T-cell (primary cell): ENCODE measurements around the gene CFAP74. TPM values are rescaled to one million over a fixed set of nuclear protein-coding genes. Genes with fewer than 3 reads are reported as not detected.

Experiments
- ATAC-seq, 4 experiments: fragments of 200-7000 bp in 3 of 4; fragments of 150-1000 bp in 1 of 4; cut with Tn5 transposase; replicated peaks in 1 of 4; 1 replicate in 3 of 4; 2 replicates in 1 of 4; pipeline ENCODE4 v1.10.0; 2021; ENCODE audit warnings: moderate library complexity in 3 of 4, mild to moderate bottlenecking in 2 of 4, moderate number of reproducible peaks in 1 of 4
- CTCF ChIA-PET, 2 donors: fragments of 300-600 bp; sonication (Branson Sonifier 250); formaldehyde crosslinking; loops; one replicate each; lab custom pipeline; 2022; ENCODE audit warnings: antibody characterized with exemption in 2 of 2; lab: Charles Lee
- POLR2A ChIA-PET, 2 donors: fragments of 300-600 bp; sonication (Branson Sonifier 250); formaldehyde crosslinking; loops; one replicate each; lab custom pipeline; 2022; ENCODE audit warnings: antibody characterized with exemption in 2 of 2; lab: Charles Lee
- DNase-seq, 35 experiments: peaks; one replicate each; pipeline versions ENCODE4 v3.0.0 to v3.0.0-alpha.2; 2013 to 2023
- H3K27ac ChIP-seq: one replicate; pipeline ENCODE4 v1.5.1; 2013; ENCODE audit warnings: low read length
- H3K27me3 ChIP-seq, 2 experiments: replicated peaks in 1 of 2; 1 replicate in 1 of 2; 2 replicates in 1 of 2; pipeline versions ENCODE4 v1.6.1 to v1.7.0; 2013; ENCODE audit warnings: low read length in 1 of 2, mixed read lengths in 1 of 2; ENCODE audit not compliant: control insufficient read depth in 2 of 2, insufficient read depth in 2 of 2; ENCODE audit errors: extremely low read depth in 1 of 2
- H3K36me3 ChIP-seq, 2 donors: 1 replicate in 1 of 2; 2 replicates in 1 of 2; pipeline versions ENCODE4 v1.6.1 to v1.7.0; 2013; ENCODE audit warnings: low read length in 1 of 2; ENCODE audit not compliant: control insufficient read depth in 2 of 2, insufficient read depth in 1 of 2; ENCODE audit errors: extremely low read depth in 1 of 2
- H3K4me1 ChIP-seq, 2 experiments: 1 replicate in 1 of 2; 2 replicates in 1 of 2; pipeline versions ENCODE4 v1.6.1 to v1.7.0; 2013; ENCODE audit warnings: low read length in 2 of 2, mixed read lengths in 1 of 2; ENCODE audit not compliant: insufficient read depth in 2 of 2, control insufficient read depth in 1 of 2; ENCODE audit errors: extremely low read depth in 1 of 2
- H3K4me3 ChIP-seq, 2 donors: 1 replicate in 1 of 2; 2 replicates in 1 of 2; pipeline versions ENCODE4 v1.5.1 to v1.7.0; 2013; ENCODE audit warnings: mild to moderate bottlenecking in 2 of 2, low read length in 1 of 2, moderate library complexity in 1 of 2; ENCODE audit not compliant: control insufficient read depth in 1 of 2; ENCODE audit errors: extremely low read depth in 1 of 2
- H3K9me3 ChIP-seq: 2 replicates; pipeline ENCODE4 v1.7.0; 2013
- H3K27ac Mint-ChIP-seq, 2 donors: one replicate each; pipeline ENCODE4 v1.8.0; 2020 to 2021; ENCODE audit warnings: mild to moderate bottlenecking in 2 of 2, mixed read lengths in 2 of 2
- H3K27me3 Mint-ChIP-seq, 2 donors: one replicate each; pipeline ENCODE4 v1.8.0; 2021 to 2022; ENCODE audit warnings: mixed read lengths in 2 of 2
- H3K36me3 Mint-ChIP-seq: one replicate; pipeline ENCODE4 v1.8.0; 2021; ENCODE audit warnings: mixed read lengths
- H3K4me1 Mint-ChIP-seq, 3 donors: one replicate each; pipeline ENCODE4 v1.8.0; 2020 to 2022; ENCODE audit warnings: mixed read lengths in 3 of 3, mild to moderate bottlenecking in 1 of 3
- H3K4me3 Mint-ChIP-seq, 3 donors: one replicate each; pipeline ENCODE4 v1.8.0; 2020 to 2022; ENCODE audit warnings: mild to moderate bottlenecking in 3 of 3, mixed read lengths in 3 of 3, moderate library complexity in 3 of 3
- H3K9me3 Mint-ChIP-seq, 3 donors: one replicate each; pipeline ENCODE4 v1.8.0; 2020 to 2022; ENCODE audit warnings: mixed read lengths in 3 of 3
- WGBS: methylation state at CpG from one replicate; pipeline ENCODE4 v1.1.5; 2013; ENCODE audit warnings: missing lambda C conversion rate; ENCODE audit not compliant: insufficient coverage; 5-methylcytosine and 5-hydroxymethylcytosine counted together
- total RNA-seq, 35 experiments: library from RNA in 6 of 35; stranded (reverse) in 6 of 35; fragments of 120-200 nt in 1 of 35; gene quantifications; one replicate each; pipeline versions ENCODE4 v1.2.1 to v1.2.4 and lab custom pipeline; 2013 to 2026

CFAP74 gene
- total RNA-seq, 5 donors from 2014 or later (not counting 1 experiment from before 2014, with no cell fraction given) = not detected

GRCh38 chr1:2033165-2033564 lies 29.6 kb upstream of the CFAP74 start:
- POLR2A ChIA-PET = no interaction called here
- no peak overlapping the region for H3K4me3 ChIP-seq
- Mint-ChIP-seq H3K9me3 (no peaks in the 10 kb centered on the region), H3K4me1 (no peaks in the 10 kb centered on the region), H3K27ac (no peak overlapping the region), H3K36me3 (no peaks in the 10 kb centered on the region), H3K27me3 (peaks cover 0 to 5% of the 10 kb centered on the region in 2 donors), H3K4me3 (no peak overlapping the region)
- H3K36me3 ChIP-seq = no peaks in the 10 kb centered on the region
- ATAC-seq (no peak), DNase-seq (no peak)
- CTCF ChIA-PET = no interaction called here
- no peaks in the 10 kb centered on the region for H3K4me1 ChIP-seq
- no peak overlapping the region for H3K27ac ChIP-seq
- WGBS = 86% methylated on average over 2 of the region's 13 CpGs
- H3K9me3 ChIP-seq = no peaks in the 10 kb centered on the region
- H3K27me3 ChIP-seq = peaks cover 0 to 52% of the 10 kb centered on the region in 2 experiments

DNA sequence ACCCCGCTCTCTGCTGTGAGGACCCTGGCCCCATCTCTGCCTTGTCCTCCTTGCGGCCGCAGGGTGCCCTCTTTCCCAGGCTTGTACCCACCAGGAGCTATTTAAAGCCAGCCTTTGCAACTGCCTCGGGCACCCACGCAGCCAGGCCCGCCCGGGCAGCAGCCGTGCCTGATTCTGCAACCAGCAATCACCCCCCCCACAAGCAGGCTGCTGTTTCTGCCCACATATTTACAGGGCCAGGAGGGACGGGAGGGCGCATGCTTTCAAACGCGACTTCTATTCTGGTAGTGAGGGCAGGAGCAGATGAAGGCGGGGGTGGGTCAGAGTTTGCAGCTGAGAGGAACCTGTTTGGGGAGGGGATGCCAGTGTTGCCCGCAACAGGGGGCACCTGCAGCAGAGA lies 29.2 kb upstream of the CFAP74 start:
- Mint-ChIP-seq H3K9me3 (no peaks in the 10 kb centered on the region), H3K4me1 (no peaks in the 10 kb centered on the region), H3K4me3 (no peak overlapping the region), H3K36me3 (no peaks in the 10 kb centered on the region), H3K27me3 (peaks cover 0 to 5% of the 10 kb centered on the region in 2 donors), H3K27ac (no peak overlapping the region)
- peaks cover 0 to 54% of the 10 kb centered on the region in 2 experiments for H3K27me3 ChIP-seq
- H3K9me3 ChIP-seq = no peaks in the 10 kb centered on the region
- no peaks in the 10 kb centered on the region for H3K36me3 ChIP-seq
- CTCF ChIA-PET = no interaction called here
- ATAC-seq (no peak), DNase-seq (no peak)
- POLR2A ChIA-PET = no interaction called here
- 73% methylated on average over 5 of the region's 14 CpGs for WGBS
- no peak overlapping the region for H3K4me3 ChIP-seq
- no peaks in the 10 kb centered on the region for H3K4me1 ChIP-seq
- H3K27ac ChIP-seq = no peak overlapping the region

DNA sequence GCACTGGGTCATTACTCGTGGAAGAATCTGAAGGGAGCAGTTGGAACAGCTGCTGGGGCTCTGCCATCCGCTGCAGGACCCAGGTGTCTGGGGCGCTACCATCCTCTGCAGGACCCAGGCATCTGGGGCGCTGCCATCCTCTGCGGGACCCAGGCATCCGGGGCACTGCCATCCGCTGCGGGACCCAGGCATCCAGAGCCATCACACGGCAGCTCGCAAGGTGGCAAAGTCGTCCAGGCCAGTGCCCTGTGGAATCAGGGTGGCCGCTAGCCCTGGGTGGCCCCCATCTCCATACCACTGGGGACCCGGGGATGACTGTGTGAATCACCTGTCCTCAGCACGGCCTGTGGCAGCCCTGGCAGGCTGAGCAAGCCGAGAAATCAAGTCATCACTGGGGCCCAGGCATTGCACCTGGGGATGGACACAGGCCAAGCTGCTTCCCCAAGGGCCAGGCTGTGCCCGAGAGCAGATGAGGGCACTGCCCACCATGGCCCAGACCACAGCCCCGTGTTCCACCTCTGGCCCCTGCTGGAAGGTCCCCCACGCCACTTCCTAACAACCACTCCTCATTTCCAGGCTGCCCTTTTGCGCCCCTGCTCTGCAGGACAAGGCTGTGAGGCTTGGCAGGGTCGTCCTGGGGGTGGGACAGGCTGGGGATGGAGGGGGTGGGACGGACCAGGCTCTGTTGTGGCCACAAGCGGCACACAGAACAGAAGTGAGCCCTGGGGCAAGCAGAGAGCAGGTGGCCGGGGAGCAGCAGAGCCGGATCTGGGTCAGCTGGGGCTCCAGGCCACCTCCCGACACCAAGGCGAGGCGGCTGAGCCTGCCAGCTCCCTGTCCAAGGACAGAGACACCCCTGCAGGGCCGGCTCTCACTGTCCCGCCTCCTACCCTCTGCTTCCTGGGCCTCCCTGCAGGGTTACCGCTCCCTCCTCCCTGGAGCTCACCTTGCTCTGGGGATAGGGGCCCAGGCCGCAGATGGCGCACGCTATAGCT lies 28.3 kb upstream of the CFAP74 start:
- Histone ChIP-seq H3K4me3 (no peak overlapping the region), H3K36me3 (no peaks in the 10 kb centered on the region), H3K27ac (no peak overlapping the region), H3K27me3 (peaks cover 0 to 51% of the 10 kb centered on the region in 2 experiments), H3K9me3 (no peaks in the 10 kb centered on the region), H3K4me1 (no peaks in the 10 kb centered on the region)
- DNase-seq (no peak), ATAC-seq (no peak)
- POLR2A ChIA-PET = no interaction called here
- Mint-ChIP-seq H3K4me1 (peaks cover 0 to 2% (median 0%) of the 10 kb centered on the region in 3 donors), H3K9me3 (no peaks in the 10 kb centered on the region), H3K36me3 (no peaks in the 10 kb centered on the region), H3K27me3 (peaks cover 0 to 5% of the 10 kb centered on the region in 2 donors), H3K4me3 (no peak overlapping the region), H3K27ac (no peak overlapping the region)
- WGBS = 73% methylated on average over 26 of the region's 33 CpGs
- CTCF ChIA-PET = no interaction called here

GRCh38 chr1:2030076-2030871 lies 26.7 kb upstream of the CFAP74 start:
- ATAC-seq = no peak
- H3K9me3 Mint-ChIP-seq = no peaks in the 10 kb centered on the region
- peaks cover 0 to 10% of the 10 kb centered on the region in 2 experiments for H3K4me1 ChIP-seq
- H3K27me3 Mint-ChIP-seq = peaks cover 0 to 5% of the 10 kb centered on the region in 2 donors
- ChIA-PET POLR2A (no interaction called here), CTCF (no interaction called here)
- H3K36me3 ChIP-seq = no peaks in the 10 kb centered on the region
- no peak overlapping the region for H3K27ac ChIP-seq
- H3K9me3 ChIP-seq = no peaks in the 10 kb centered on the region
- WGBS = 85% methylated on average over 35 of the region's 42 CpGs
- H3K4me3 ChIP-seq = no peak overlapping the region
- peaks cover 0 to 5% (median 4%) of the 10 kb centered on the region in 3 donors for H3K4me1 Mint-ChIP-seq
- no peak overlapping the region for H3K27ac Mint-ChIP-seq
- no peaks in the 10 kb centered on the region for H3K36me3 Mint-ChIP-seq
- no peak for DNase-seq
- H3K27me3 ChIP-seq = peaks cover 0 to 50% of the 10 kb centered on the region in 2 experiments
- H3K4me3 Mint-ChIP-seq = no peak overlapping the region

DNA sequence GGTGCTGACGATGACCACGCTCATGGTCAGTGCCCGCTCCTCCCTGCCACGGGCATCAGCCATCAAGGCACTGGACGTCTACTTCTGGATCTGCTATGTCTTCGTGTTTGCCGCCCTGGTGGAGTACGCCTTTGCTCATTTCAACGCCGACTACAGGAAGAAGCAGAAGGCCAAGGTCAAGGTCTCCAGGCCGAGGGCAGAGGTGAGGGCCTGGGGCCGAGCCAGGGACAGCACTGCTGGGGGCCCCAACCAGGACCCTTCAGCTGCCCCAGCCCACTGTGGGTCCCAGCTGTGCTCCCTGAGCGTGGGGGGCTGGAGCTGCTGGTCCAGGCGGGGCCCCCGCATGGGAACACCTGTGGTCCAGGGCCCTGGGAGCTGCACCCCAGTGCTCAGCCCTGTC lies 26.0 kb upstream of the CFAP74 start:
- ATAC-seq (no peak), DNase-seq (no peak)
- H3K27me3 Mint-ChIP-seq = peaks cover 0 to 5% of the 10 kb centered on the region in 2 donors
- Histone ChIP-seq H3K4me1 (peaks cover 0 to 14% of the 10 kb centered on the region in 2 experiments), H3K27ac (no peak overlapping the region), H3K27me3 (peaks cover 0 to 54% of the 10 kb centered on the region in 2 experiments), H3K36me3 (no peaks in the 10 kb centered on the region), H3K4me3 (no peak overlapping the region), H3K9me3 (no peaks in the 10 kb centered on the region)
- H3K4me3 Mint-ChIP-seq = no peak overlapping the region
- ChIA-PET CTCF (no interaction called here), POLR2A (no interaction called here)
- H3K36me3 Mint-ChIP-seq = no peaks in the 10 kb centered on the region
- peaks cover 0 to 5% (median 4%) of the 10 kb centered on the region in 3 donors for H3K4me1 Mint-ChIP-seq
- 87% methylated on average over 15 of the region's 15 CpGs for WGBS
- no peaks in the 10 kb centered on the region for H3K9me3 Mint-ChIP-seq
- no peak overlapping the region for H3K27ac Mint-ChIP-seq

DNA sequence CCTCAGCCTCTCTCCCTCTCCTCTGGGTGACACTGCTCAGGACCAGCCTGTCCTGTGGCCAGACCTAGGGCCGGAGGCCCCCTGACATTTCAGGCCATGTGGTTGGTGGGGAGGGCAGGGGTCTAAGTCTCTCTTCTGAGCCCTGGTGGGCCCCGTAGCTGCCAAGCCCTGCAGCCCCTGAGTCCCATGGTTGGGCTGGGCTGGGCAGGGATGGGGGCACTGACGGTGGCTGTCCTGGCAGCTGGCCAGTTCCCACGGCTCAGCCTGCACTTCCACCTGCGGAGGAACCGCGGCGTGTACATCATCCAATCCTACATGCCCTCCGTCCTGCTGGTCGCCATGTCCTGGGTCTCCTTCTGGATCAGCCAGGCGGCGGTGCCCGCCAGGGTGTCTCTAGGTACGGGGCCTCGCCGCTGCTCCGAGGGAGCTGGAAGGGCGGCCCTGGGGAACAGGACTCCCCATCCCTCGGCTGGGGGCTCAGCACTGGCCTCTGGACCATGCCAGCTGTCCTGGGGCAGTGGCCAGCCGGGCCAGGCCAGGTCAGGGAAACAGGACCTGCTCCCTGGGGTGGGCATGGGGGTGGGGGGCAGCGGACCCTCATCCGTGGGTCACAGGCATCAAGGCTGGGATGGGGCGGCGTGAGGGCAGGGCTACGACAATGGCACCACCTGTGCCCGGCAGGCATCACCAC lies 25.4 kb upstream of the CFAP74 start:
- Histone ChIP-seq H3K36me3 (no peaks in the 10 kb centered on the region), H3K9me3 (no peaks in the 10 kb centered on the region), H3K4me3 (no peak overlapping the region), H3K27me3 (peaks cover 0 to 60% of the 10 kb centered on the region in 2 experiments), H3K27ac (no peak overlapping the region), H3K4me1 (peaks cover 0 to 14% of the 10 kb centered on the region in 2 experiments)
- Mint-ChIP-seq H3K9me3 (no peaks in the 10 kb centered on the region), H3K27me3 (peaks cover 0 to 9% of the 10 kb centered on the region in 2 donors), H3K36me3 (no peaks in the 10 kb centered on the region), H3K4me1 (peaks cover 0 to 5% (median 4%) of the 10 kb centered on the region in 3 donors), H3K27ac (no peak overlapping the region), H3K4me3 (no peak overlapping the region)
- DNase-seq (no peak), ATAC-seq (no peak)
- ChIA-PET POLR2A (no interaction called here), CTCF (no interaction called here)
- WGBS = 89% methylated on average over 22 of the region's 26 CpGs
